CD4-positive, alpha-beta T cell treated with Interleukin-1 beta for 1 hour (primary cell): ENCODE results near the gene ATP9A.
A peak's percentile ranks its signal among the peaks of the same experiment; 100 is the strongest.

Experiments used
- DNase-seq, 2 donors: peaks; one replicate each; pipeline ENCODE4 v3.0.0-alpha.2; 2020 to 2022

ATP9A gene

DNA sequence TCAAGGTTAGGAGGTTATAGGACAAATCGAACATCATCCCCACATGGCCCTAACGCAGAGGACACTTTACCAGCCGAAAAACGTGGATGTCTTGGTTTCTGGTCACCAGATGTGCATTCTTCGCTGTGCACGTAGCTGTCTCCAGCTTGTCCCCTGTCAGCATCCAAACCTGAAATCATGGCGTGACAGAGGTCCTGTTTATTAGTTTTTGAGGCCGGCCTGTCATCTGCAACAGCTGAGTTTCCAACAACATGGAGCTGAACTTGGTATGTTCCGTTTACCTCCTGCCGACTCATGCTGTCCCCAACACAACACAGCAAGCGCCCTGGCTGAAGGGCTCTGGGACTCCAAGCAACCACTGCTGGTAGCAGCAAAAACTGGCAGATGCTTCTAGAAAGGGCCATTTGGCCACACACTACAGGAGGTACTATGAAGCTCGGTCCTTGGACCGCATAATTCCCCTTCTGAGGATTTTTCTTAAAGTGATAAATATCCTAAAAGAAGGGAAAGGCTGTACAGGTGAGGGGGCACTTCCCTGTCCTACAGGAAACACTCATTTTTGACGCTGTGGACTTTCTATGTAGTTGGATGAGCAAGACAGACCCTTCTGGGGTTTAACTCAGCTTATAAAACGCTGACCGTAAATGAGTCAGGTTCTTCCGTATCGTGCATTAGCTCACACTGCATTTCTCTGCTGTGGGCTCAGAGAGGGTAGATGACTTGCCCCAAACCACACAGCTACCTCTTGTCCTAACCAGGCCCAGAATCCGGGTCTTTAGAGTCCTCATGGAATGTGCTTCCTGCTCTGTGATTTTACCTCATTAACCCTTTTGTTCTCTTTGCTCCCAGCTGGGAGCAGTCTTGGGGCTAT is 146.0 kb downstream of the ATP9A start:
- DNase-seq, result no peak

- DNase-seq, result no peak
These were observed 147.8 kb downstream of the ATP9A start for GRCh38 chr20:51620432-51620831.

- DNase-seq, result no peak
These were observed 152.1 kb downstream of the ATP9A start for GRCh38 chr20:51616060-51616459.

- no peak for DNase-seq
These were observed 153.5 kb downstream of the ATP9A start for GRCh38 chr20:51614687-51615086.

DNA sequence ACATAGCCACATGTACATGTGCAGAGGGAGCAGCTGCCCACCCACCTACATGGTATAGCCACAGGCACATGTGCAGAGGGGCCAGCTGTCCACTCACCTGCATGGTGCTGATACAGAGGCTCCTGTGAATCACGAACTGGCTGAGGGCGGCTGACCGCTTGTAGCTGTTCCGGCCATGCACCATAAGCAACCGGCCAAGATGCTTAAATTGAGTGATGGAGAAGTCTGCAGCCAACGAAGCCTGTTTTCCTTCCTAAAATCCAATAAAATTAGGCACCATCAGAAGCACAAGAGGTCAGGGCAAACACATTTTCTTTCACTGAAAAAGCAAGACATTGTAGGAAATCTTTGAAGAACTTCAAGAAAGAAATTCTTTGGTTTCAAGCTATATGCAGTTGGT is 154.6 kb downstream of the ATP9A start:
- DNase-seq, result no peak

DNA sequence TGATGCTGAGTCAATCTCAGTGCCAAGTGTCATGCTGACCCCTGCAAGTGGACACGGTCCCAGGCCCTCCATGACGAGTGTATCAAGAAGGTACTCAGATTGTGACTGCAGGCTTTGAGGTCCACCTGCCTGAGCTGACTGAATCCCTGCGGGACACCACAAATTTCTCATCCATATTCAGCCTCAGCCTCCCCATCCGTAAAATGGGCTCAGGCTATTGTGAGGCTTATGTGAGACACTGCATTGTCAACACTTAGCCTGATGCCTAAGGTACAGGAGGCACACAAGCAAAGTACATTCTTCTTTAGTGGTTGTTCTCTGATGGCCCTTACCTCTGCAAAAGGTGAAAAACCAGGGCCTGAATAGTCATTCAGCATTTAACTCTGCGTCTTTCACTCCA is 155.3 kb downstream of the ATP9A start:
- no peak for DNase-seq

DNA sequence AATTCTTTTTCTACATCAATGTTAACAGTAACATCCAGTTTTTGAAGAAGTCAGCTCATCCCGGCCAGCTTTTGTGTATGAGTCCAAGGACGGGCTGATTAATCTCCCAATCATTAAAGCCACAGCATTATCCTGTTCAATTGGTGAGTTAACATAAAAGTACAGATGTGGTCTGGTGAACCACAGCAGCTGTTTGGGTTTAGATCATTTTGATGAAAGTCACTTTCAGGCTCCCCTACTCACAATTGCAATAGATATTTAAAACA is 156.6 kb downstream of the ATP9A start:
- DNase-seq, result no peak

DNA sequence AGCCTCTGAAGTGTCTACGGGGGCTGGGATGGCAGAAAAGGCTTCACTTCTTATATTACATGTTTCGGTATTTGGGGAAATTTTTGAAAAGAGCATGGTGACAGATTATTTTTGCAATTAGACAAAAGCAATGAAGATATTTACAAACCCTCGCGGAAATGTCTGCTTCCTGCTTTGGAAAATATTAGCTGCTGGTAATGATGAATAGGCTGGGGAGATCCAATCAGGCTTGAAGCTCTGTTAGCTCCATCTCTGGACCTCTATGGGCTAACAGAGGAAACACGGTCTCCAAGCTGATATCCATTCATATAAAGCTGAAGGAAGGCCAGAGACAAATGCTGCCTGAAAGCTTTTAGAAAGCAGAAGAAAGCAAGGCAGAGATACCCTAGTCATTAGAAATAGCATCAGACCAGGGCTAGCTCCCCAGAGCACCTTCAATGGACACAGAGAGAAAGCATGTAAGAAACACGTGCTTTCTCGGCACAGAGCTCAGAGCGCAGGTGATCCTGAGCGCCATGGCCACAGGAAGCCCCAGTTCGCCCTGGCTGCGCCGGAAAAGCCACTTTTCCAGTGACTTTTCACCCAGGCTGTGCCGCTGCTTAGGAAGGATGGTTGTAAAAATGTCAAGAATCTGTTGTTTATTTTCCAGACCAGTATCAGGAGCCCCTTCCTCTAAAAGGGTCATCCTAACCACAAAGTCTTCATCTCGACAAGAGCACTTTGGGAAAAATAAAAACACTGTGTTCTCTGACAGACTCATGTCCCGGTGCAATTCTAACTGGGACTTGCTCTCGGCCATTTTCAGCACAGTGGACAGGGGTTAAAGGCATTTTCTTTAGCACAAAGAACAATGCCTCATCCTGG is 157.2 kb downstream of the ATP9A start:
- DNase-seq, result no peak

DNA sequence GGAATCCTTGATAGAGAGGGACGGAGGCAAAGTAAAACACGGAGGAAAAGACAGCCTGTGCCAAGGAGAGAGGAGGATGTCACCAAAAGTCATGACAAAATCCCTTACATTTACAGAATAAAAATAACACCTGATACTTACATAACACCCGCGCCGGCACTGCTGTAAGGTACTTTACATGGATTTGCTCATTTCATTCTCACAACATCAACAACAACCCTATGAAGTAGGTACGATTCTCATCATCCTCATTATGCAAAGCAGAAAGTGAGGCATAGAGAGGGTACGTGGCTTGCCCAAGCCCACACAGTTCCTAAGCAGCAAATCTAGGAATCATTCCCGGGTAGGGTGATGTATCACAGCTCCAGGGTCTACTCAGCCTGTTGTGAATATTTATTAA is 158.1 kb downstream of the ATP9A start:
- DNase-seq, result no peak

DNA sequence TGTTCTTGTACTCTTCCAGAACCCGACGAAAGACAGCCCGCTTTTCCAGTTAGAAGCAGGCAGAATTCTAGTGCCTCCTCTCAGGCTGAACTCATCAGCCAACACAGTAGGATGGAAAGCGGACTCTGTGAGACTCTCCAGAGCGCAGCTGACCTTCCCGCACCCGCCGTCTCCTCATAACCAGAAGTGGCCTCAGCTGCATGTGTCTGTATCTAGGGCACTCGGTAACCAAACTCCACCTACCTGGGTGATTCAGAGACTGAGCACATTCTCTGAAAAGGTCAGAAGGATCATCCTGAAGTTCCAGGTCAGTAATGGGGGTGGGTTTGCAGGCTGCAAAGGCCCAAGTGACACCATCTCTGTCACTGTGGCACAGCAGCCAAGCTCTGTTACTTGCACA is 158.9 kb downstream of the ATP9A start:
- DNase-seq, result no peak

GRCh38 chr20:51608061-51608460 is 160.1 kb downstream of the ATP9A start:
- no peak for DNase-seq

- DNase-seq, result no peak
These were observed 161.0 kb downstream of the ATP9A start for GRCh38 chr20:51607170-51607569.

DNA sequence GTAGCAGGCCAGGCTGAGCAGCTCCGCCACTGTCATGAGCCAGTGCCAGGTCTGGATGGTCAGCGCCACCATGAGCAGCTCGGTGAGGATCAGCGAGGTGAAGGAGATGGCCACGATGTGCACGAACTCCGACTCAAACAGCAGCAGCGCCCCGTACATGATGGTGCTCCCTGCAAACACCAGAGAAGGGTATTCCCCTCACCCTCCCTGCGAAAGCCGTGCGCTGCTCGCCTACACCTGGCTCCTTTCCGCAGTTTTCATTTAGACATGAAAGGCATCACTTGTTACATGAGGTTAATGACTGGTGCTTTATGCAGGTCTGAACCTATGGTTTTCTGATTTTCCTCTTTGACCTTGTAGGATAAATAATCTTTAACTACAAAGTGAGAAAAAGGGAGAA is 163.3 kb downstream of the ATP9A start:
- no peak for DNase-seq

DNA sequence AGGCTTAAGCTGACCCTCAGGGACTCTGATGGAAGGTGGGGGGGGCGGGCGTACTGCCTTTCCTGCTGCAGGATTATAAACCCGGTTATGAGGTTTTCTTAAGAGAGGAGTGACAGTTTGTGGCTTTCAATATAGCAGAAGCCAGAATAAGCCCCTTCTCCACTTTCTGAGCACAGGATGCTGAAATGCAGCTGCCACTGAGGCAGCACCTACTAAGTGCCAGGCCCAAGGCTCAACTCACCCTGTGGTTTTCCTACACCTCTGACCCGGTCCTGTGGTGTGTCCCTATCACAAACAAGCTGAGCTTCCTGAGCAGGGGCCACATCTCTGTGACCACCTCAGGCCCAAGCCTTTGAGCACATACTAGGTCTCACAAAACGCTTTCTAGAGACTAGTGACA is 166.1 kb downstream of the ATP9A start:
- DNase-seq, result no peak

DNA sequence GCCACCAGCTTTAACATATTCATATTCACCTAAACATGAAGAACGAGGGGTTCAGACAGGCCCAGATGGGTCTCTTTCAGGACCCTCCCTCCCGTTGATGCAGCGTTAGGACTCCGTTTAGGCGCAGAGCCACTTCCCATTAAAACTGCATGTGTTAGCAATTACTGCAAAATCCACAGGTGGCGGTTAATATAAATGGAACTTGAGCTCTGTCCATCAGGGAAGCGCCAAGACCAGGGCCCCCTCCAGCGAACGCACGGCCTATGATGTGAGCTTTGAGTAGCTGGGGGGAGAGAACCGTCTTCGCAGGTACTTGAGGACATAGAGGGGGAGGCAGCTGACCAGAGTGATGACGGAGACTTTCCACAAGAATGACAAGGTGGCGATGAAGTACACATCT is 167.2 kb downstream of the ATP9A start:
- DNase-seq, result no peak

DNA sequence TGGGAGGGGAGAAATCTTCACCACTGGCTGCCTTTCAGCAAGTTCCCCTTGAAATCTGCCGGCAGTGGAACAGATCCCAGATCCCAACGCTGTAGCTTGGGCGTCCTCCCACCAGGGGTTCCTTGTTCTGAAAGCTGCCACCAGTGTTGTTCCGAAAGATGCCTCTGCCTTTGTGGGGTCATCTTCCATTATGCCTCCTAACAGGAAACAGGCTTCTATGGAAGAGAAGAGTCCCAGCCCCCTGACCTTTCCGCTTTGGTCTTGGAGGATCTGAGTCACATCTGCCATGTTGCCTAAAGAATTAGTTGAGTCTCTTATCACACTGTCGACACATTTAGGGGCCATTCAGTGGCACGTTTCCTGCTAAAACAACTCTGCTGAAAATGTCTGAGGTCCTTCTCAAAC is 168.2 kb downstream of the ATP9A start:
- DNase-seq, result no peak

DNA sequence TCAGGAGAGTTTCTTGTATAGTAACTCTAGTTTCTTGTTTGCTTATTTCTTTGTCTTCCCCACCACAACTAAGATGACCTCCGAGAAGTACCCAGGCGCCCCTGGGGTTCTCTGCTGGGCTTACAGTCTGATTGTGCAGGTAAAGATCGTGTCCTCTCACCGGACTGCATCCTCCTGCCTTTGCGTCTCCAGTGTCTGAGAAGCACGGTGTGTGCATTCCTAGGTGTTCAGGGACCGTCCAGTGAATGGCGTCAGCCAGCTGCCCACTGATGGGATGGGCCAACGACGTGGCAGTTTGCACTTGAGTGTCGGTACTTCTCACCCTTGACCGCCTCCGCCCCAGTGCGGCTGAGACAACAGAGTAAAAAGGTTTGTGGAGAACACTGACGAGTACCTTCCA is 169.6 kb downstream of the ATP9A start:
- no peak for DNase-seq

GRCh38 chr20:51597389-51598231 is 170.6 kb downstream of the ATP9A start:
- DNase-seq, result no peak

DNA sequence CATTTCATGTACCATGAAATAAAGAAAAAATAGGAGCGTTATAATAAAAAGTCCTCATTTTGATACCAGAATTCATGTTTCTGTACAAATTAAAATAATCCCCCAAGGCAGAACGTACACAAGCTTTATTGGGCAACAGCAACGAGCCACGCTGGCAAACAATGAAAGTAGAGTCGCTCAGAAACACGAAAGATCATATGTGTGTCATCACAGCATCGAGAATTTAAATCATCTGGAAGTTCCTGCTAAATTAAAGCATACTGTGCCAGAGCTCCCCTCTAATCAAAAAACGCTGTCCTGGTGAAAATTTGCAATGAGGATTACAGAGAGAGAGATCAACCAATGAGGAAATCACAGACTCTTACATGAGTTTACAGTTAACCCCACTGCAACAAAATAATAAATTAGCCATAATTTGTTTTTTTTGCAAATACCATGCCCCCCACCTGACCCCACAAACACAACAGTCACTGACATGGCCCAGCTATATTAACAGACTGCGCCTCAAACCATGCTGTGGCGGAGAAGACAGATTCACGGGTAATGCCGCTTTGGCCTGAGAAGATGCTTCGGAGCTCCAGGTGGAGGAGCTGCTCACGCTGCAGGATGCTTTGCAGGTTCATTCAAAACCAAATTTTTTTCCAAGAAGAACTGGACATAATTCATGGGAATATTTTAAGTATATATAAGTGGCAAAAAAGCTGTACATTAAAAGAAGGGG is 171.4 kb downstream of the ATP9A start:
- DNase-seq, result no peak

DNA sequence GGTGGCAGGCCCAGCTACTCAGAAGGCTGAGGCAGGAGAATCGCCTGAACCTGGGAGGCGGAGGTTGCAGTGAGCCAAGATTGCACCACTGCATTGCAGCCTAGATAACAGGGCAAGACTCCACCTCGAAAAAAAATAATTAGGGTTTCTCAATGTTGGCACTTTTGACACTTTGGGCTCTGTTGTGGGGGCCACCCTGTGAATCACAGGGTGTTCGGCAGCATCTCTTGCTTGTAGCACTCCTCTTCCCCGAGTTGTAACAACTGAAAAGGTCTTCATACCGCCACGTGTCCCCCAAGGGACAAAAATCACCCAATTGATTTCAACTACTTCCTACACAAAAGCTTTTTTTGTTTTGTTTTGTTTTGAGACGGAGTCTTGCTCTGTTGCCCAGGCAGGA is 172.4 kb downstream of the ATP9A start:
- no peak for DNase-seq

GRCh38 chr20:51595058-51595532 is 173.1 kb downstream of the ATP9A start:
- DNase-seq, result peak; percentile 79 to 80

- no peak for DNase-seq
These were observed 173.7 kb downstream of the ATP9A start for GRCh38 chr20:51594236-51595057.
